ENCODE results near the gene ZNF687. TPM values are rescaled to one million over a fixed set of nuclear protein-coding genes. Genes with fewer than 3 reads are reported as not detected.

ZNF687 gene
- total RNA-seq, 1 experiment from 2014 or later: 34.3 TPM

- no peak for TF ChIP-seq ZBTB33 (IDR thresholded peaks at IDR 0.05; ENCODE audit: extremely low read depth, insufficient replicate concordance, low read length)
- no peak for TF ChIP-seq ZNF274 (IDR thresholded peaks at IDR 0.05; ENCODE audit: low read depth, low read length)
- no peak for TF ChIP-seq EZH2phosphoT487 (IDR thresholded peaks at IDR 0.05; ENCODE audit: borderline replicate concordance)
- TF ChIP-seq ATF3 (IDR thresholded peaks at IDR 0.05): no peak
- no peak for TF ChIP-seq EGR1 (IDR thresholded peaks at IDR 0.05; ENCODE audit: low read depth)
- TF ChIP-seq JUND (IDR thresholded peaks at IDR 0.05): no peak
- TF ChIP-seq YY1 (IDR thresholded peaks at IDR 0.05; ENCODE audit: extremely low read depth, insufficient replicate concordance, low read depth, low read length): no peak
- TF ChIP-seq TCF7L2 (IDR thresholded peaks at IDR 0.05; ENCODE audit: borderline replicate concordance, extremely low read depth, insufficient read depth, insufficient read length): no peak
- no peak for TF ChIP-seq ELF1 (IDR thresholded peaks at IDR 0.05; ENCODE audit: borderline replicate concordance, low read depth)
- no peak for TF ChIP-seq POLR2AphosphoS5 (IDR thresholded peaks at IDR 0.05; ENCODE audit: low read depth, low read length)
- no peak for TF ChIP-seq RAD21 (IDR thresholded peaks at IDR 0.05; ENCODE audit: low read depth)
- no peak for TF ChIP-seq SIN3A (IDR thresholded peaks at IDR 0.05; ENCODE audit: low read depth)
- no peak for TF ChIP-seq SP1 (IDR thresholded peaks at IDR 0.05; ENCODE audit: low read depth)
- no peak for TF ChIP-seq POLR2A (IDR thresholded peaks at IDR 0.05; ENCODE audit: borderline replicate concordance, extremely low read depth, insufficient read depth, insufficient read length)
- no peak for TF ChIP-seq SRF (IDR thresholded peaks at IDR 0.05; ENCODE audit: low read depth)
- no peak for TF ChIP-seq EZH2 (IDR thresholded peaks at IDR 0.05)
- TF ChIP-seq CBX3 (IDR thresholded peaks at IDR 0.05; ENCODE audit: low read depth): no peak
- no peak for TF ChIP-seq CTCF (IDR thresholded peaks at IDR 0.05 in 2 of 3, conservative IDR thresholded peaks at IDR 0.05 in 1 of 3; ENCODE audit: borderline replicate concordance in 1 of 3, insufficient read depth in 1 of 3, low read depth in 2 of 3, low read length in 2 of 3)
- TF ChIP-seq ZFX (IDR thresholded peaks at IDR 0.05): no peak
- TF ChIP-seq CEBPB (IDR thresholded peaks at IDR 0.05; ENCODE audit: low read depth): no peak
- RAD21 ChIA-PET (ENCODE audit: low non-redundant PET in 1 of 2, low total read pairs in 2 of 2, uncharacterized antibody in 2 of 2, unreplicated experiment in 2 of 2): no interaction called here
- DNase-seq (ENCODE audit: low read depth, low spot score) (no peak), ATAC-seq (no peak)
- Histone ChIP-seq H3K27ac (ENCODE audit: low read depth, low read length) (no peak overlapping the region), H3K9ac (ENCODE audit: low read length) (no peak overlapping the region), H3K4me2 (ENCODE audit: low read length) (no peak overlapping the region), H3K9me2 (ENCODE audit: insufficient read depth) (no peaks in the 10 kb centered on the region), H3K36me3 (ENCODE audit: control insufficient read depth in 1 of 2, insufficient read depth in 2 of 2, low read length in 2 of 2) (peaks cover 58 to 67% of the 10 kb centered on the region in 2 experiments), H4K20me1 (ENCODE audit: insufficient read depth) (no peaks in the 10 kb centered on the region), H2AFZ (ENCODE audit: low read depth, low read length, poor library complexity, severe bottlenecking) (no peak overlapping the region), H3K4me1 (ENCODE audit: control insufficient read depth in 1 of 2, insufficient read depth in 2 of 2, low read length in 2 of 2) (no peaks in the 10 kb centered on the region), H3K9me3 (ENCODE audit: control insufficient read depth in 1 of 2, insufficient read depth in 1 of 2, low read depth in 1 of 2, low read length in 2 of 2) (no peaks in the 10 kb centered on the region), H3K27me3 (ENCODE audit: insufficient read depth, low read length) (no peaks in the 10 kb centered on the region), H3K79me2 (ENCODE audit: insufficient read depth, low read length) (peaks cover 5% of the 10 kb centered on the region; the same call in 1 of the 2 replicates), H3K4me3 (replicated peaks in 1 of 2; ENCODE audit: low read depth in 1 of 2, low read length in 2 of 2) (no peak overlapping the region)
- POLR2A ChIA-PET: no interaction called here
- intact Hi-C loops (cut with micrococcal nuclease): loop anchor here (10.0 kb wide), 1 partner anchor 222 kb away; no protein-coding TSS in a partner anchor
- BruUV-seq (replicated peaks): no TSS peak
- CTCF ChIA-PET: no interaction called here
Observed at GRCh38 chr1:151246786-151247185, 35.3 kb upstream of the ZNF687 start.

Measured in HCT116 (cell line).